Retinal pigment epithelial cell (primary cell): ENCODE results near the gene MMP17.
A peak's percentile ranks its signal among the peaks of the same experiment; 100 is the strongest.

Source experiments
- DNase-seq: peaks from one replicate; pipeline ENCODE4 v3.0.0-alpha.2; 2010; ENCODE audit warnings: low read depth
- H3K4me3 ChIP-seq: 2 replicates; pipeline ENCODE4 v1.5.1; 2011; ENCODE audit warnings: mild to moderate bottlenecking, low read length, control low read depth, moderate library complexity
- TF ChIP-seq, protein P1 (sequence below): conservative IDR thresholded peaks from 2 replicates; pipeline ENCODE4 v1.5.1; 2011; ENCODE audit warnings: low read depth, low read length, control low read depth, inconsistent platforms

MMP17 gene

DNA sequence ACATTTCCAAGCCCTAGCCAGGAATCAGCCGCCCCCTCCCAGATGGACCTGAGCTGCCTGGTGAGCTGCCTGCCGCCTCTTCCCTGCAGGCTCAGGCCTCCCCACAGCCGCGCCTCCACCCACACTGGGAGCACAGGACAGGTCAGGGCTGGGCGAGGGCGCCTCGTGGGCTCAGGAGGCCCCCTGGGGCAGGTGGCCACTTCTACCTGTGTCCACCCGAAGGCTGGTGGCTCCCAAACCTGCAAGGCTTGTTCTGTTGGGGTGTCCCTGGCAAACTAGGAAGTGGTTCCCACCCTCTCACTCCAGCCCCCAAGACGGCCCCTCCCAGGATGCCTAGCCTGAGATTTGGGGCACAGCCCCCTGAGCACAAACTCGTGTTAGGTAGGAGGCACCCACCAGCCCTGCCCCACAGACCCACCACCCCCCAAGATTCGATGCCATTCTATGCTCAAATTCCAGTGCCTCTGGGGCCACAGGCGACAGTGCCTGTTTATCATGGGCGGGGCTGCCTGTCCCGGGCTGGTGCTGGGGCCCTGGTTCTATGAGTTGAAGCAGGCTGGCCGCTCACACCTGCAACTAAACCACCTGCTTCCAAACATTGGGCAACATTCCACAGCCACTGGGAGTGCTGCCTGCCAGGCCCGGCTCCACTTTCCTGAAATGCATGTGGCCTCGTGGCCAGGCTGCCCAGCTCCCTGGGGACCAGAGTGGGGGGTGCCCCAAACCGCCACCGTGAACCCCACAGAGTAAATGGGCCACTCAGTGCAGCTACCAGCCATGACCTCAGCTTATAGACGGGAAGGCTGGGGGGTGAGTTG lies 6.8 kb downstream of the MMP17 start:
- H3K4me3 ChIP-seq = no peak overlapping the region
- no peak for DNase-seq
- TF ChIP-seq, protein P1, sequence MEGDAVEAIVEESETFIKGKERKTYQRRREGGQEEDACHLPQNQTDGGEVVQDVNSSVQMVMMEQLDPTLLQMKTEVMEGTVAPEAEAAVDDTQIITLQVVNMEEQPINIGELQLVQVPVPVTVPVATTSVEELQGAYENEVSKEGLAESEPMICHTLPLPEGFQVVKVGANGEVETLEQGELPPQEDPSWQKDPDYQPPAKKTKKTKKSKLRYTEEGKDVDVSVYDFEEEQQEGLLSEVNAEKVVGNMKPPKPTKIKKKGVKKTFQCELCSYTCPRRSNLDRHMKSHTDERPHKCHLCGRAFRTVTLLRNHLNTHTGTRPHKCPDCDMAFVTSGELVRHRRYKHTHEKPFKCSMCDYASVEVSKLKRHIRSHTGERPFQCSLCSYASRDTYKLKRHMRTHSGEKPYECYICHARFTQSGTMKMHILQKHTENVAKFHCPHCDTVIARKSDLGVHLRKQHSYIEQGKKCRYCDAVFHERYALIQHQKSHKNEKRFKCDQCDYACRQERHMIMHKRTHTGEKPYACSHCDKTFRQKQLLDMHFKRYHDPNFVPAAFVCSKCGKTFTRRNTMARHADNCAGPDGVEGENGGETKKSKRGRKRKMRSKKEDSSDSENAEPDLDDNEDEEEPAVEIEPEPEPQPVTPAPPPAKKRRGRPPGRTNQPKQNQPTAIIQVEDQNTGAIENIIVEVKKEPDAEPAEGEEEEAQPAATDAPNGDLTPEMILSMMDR = no peak

DNA sequence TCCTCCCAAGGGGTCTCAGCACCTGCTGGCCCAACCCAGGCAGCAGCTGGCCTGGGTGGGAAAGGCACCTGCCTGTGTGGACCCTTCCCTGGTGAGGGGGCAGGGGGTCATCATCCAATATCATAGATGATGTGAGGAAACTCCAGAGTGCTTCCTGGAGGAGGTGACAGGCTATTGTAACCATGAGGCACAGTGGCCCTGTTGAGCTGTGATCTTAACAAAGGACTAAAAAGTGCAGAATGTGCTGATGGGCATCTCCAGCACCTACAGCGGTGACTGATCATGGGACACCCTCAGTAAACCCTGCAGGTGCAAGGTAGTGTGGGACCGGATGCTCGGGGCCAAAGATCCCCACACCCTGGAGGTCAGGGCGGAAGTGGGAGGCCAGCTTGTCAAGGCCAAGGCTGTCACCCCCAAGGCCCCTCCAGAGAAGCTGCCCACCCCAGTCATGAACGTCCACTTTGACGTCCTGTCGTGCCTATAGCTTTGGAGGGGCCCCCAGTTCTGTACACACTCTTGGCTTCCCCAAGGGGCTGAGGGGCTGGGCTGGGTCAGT lies 7.5 kb downstream of the MMP17 start:
- TF ChIP-seq, protein P1 = no peak
- no peak for DNase-seq
- no peak overlapping the region for H3K4me3 ChIP-seq

DNA sequence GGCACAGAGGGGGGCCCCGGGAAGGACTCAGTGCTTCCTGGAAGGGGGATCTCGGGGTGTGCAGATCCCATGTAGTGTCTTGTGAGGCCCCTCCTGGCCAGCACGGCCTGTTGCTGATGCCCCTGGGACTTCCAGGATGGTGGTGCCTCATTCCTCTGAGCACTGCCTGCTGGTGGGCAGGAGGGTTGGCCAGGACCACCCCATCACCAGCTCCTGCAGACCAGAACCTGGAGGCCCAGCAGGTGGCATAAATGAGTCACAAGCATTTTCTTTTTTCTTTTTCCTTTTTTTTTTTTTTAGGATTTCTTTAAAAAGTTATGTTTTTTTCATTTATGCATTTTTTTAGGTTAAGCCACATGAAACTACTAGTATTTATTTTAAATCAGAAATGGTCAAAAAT lies 8.0 kb downstream of the MMP17 start:
- DNase-seq = no peak
- H3K4me3 ChIP-seq = no peak overlapping the region
- TF ChIP-seq, protein P1 = peak; percentile 62

DNA sequence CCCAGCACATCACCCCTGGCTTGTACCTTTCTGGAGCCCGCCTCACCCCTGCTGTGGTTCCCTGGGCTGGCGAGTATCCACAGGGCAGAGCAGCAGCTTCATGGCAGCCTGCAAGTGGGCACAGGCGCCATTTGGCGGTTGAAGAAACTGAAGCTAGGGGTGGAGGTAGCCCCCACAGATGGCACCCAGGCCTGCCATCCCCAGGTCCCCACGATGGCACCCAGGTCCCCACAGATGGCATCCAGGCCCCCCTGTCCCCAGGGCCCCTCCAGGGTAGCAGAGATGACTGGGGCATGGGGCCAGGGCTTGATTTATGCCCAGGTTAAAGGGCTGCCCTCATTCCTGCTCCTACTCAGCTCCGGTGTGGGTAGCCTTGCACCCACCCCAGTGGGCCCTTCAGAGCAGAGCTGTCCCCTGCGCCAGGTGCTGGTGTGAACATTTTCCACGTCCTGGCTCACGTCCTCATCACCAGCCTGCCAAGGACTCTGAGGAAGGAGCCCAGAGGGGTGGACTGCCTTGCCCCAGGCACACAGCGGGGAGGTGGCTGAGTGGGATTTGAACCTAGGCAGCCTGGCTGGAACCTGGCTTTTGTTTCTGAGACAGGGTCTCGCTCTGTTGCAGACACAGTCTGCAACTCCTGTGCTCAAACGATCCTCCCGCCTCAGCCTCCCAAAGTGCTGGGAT lies 8.7 kb downstream of the MMP17 start:
- H3K4me3 ChIP-seq = no peak overlapping the region
- DNase-seq = no peak
- TF ChIP-seq, protein P1 = no peak

DNA sequence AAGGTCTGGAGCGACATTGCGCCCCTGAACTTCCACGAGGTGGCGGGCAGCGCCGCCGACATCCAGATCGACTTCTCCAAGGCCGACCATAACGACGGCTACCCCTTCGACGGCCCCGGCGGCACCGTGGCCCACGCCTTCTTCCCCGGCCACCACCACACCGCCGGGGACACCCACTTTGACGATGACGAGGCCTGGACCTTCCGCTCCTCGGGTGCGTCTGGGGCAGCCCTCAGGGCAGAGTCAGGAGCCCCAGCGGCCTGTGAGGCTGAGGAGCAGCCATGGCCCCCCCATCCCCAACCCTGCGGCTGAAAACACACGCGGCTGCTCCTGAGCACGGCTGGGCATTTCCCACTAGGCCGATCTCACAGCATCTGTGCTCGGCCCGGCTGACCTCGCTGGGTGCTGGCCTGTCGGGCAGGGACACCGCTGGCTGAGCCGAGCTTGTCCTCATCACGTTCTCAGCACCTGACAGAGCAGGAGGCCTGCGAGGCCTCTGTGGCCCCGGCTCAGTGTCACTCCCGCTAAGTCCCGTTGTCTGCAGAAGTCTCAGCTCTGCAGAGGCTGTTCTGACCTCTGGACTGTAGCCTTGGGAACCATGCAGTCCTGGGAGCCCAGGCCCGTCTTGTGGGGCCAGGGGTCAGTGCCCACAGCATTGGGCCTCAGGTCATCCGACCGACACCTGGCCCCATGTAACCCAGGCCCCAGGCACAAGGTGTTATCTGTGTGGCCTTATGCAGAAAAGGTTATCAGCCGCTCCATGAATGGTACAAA lies 12.6 kb downstream of the MMP17 start:
- H3K4me3 ChIP-seq = no peak overlapping the region
- TF ChIP-seq, protein P1 = no peak
- DNase-seq = no peak

DNA sequence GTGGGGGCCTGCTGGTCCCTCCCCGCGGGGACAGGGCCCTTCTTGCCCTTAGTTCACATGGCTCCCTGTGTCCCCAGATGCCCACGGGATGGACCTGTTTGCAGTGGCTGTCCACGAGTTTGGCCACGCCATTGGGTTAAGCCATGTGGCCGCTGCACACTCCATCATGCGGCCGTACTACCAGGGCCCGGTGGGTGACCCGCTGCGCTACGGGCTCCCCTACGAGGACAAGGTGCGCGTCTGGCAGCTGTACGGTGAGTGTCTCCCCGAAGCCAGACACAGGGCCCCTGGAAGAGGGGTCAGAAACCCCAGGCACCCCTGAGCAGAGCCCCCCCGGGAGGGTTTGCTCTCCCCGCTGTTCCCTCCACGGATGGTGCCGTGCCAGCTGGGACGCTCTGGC lies 13.4 kb downstream of the MMP17 start:
- TF ChIP-seq, protein P1 = no peak
- H3K4me3 ChIP-seq = no peak overlapping the region
- no peak for DNase-seq
